Measurements from ENCODE around the gene DLG2.
"Not testable (repeated sequence)": the region's sequence is repeated elsewhere in the genome, so short reads cannot be mapped to it uniquely, and the experiment has no call there.

Gene DLG2

DNA sequence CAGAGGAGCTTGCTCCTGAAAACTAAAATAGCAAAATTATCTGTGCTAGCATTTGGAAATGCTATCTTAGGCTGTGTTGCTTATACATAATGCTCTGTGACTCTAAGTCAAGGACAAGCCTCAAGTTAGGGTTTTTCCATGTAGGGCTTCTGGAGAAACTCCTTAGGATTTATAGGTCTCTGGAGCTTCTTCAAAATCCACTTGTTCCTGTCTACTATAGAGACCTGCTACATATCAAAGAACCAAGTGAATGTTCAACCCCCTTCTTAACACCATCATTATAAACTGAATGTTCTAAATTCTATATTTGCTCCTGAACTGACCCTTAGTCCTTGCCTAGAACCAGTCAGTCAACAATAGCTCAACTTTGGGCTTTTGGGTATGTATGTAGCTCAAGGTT, 1817.9 kb downstream of the DLG2 start:
- FAIRE-seq, result no peak

GRCh38 chr11:83801799-83802198, 1825.3 kb downstream of the DLG2 start:
- FAIRE-seq, result no peak

GRCh38 chr11:83793310-83793709, 1833.8 kb downstream of the DLG2 start:
- FAIRE-seq, result no peak

DNA sequence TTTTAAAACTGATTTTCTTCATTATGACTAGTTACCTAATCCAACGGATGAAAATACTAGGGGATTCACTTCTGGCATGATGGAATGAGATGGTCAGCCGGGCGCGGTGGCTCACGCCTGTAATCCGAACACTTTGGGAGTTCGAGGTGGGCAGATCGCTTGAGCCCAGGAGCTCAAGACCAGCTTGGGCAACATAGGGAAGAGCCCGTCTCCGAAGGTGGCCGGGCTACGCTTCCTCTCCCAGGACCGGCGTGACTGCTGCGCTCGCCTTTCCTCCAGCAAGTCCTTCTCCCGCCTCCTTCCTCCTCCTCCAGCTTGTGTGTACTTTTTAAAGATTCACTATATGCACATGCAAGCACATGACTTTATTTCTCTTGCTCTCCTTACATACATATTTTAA, 1835.6 kb downstream of the DLG2 start:
- no peak for FAIRE-seq

- no peak for FAIRE-seq
These were observed 1841.2 kb downstream of the DLG2 start for GRCh38 chr11:83785942-83786341.

DNA sequence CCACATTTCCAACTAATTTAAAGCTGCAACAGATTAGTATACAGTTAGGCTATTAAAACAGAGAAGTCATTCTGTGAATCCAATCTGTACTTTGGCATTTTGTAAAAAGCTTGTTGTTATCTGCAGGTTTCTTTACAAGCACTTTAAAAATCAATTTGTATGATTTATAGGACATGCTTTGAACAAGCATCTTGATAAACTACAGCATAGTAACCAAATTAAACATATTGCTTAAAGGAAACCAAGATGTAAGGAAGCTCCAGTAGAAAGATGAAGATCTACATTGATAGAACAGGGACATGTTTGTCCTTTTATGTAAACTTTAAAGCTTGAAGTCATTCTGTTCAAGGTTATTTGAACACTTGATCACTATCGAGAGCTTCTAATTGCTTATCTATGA, 1842.7 kb downstream of the DLG2 start:
- no peak for FAIRE-seq

- FAIRE-seq, result no peak
These were observed 1844.8 kb downstream of the DLG2 start for GRCh38 chr11:83782329-83782728.

DNA sequence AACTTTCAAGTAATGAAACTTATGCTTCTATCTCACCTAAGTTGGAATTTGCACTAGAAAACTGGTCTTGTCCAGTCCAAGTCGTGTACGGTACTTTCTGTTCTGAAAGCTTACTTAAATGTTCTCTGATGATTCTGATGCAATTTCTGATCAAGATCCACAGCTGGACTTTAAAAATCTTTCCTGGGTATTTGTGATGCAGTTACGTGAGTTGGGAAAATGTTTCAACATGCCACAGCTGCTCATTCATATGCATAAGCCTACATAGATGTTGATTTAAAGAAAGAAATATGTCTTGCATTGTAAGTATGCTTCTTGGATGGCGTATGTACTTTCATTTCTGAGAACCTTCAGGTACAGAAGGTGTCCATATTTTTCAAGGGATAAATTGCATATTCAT, 1847.3 kb downstream of the DLG2 start:
- FAIRE-seq, result no peak

GRCh38 chr11:83778596-83778995, 1848.5 kb downstream of the DLG2 start:
- FAIRE-seq, result no peak

GRCh38 chr11:83773950-83774880, 1852.9 kb downstream of the DLG2 start:
- FAIRE-seq, result no peak

DNA sequence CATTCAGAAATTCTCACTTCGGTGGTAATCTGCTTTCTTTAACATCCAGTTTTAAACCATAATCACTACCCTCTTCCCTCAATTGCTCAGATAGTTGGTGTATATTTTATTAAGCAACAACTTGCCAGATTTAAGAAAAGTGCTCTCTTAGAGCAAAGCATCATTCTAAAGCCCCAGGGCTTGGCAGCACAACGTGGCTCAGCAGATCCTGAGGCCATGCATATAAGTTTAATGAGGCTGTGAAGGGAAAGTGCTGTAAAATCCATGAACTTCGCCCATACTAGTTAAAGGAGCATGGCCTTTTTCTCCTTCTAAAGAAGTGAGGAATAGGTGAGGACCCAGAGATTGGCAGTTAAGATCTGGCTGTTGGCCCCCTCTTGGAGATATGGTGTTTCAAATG, 1858.7 kb downstream of the DLG2 start:
- FAIRE-seq, result no peak

GRCh38 chr11:83766932-83767331, 1860.2 kb downstream of the DLG2 start:
- no peak for FAIRE-seq

DNA sequence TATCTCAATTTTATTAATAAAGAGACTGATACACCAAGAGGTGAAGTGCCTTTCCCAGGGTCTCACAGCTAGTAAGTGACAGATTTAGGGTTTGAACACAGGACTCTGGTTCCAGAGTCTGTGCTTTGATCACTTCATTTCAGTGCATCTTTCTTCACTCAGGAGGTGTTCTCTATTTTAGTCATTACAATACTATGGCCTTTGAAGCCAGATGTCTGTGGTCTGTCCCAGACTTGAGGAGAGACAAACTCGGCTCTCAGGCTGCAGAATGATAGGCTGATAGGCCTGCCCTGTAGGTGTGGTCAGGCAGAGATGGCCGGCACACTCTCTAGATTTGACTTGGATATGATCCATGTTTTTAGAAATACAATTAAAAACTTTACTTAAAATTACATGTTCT, 1862.5 kb downstream of the DLG2 start:
- FAIRE-seq, result no peak

- FAIRE-seq, result no peak
These were observed 1866.2 kb downstream of the DLG2 start for GRCh38 chr11:83760932-83761331.

- FAIRE-seq, result no peak
These were observed 1868.0 kb downstream of the DLG2 start for GRCh38 chr11:83759148-83759547.

DNA sequence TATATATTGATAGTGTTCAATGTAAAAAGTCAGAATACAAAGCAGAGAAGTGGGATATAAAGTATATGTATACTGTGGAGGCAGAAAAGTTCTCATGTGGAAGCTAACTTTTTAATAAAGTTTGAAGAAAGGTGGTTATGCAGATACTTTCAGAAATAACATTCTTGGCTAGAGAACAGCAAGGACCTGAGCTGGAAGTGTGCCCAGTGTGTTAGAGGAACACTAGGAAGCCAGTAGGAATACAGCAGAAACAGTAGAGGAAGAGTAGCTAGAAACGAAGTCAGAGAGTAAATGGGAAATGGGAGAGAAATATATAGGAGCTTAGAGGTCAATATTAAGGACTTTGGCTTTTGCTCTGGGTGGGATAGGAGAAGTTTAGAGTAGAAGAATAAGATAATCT, 1876.1 kb downstream of the DLG2 start:
- FAIRE-seq, result no peak

DNA sequence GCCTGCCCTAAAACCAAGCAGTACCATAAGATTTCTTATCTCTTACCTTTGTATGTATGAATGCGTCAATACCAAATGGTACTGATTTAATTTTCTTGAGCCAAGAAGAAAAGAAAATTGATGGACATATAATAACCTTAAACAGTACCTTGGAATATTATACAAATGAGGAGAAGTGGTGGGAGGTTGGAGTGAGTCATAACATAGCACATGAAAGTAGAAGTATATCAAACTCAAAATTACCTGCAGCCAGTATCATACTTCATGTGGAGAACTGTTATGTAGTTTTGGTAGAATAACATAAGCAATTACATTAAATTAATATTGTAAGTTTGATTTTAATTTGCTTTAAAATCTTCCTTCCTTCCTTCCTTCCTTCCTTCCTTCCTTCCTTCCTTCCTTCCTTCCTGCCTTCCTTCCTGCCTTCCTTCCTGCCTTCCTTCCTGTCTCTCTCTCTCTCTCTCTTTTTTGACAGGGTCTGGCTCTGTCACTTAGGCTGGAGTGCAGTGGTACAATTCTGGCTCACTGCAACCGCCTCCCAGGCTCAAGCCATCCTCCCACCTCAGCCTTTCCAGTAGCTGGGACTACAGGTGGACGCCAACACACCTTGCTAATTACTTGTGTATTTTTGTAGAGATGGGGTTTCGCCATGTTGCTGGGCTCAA, 1880.1 kb downstream of the DLG2 start:
- FAIRE-seq, result no peak

DNA sequence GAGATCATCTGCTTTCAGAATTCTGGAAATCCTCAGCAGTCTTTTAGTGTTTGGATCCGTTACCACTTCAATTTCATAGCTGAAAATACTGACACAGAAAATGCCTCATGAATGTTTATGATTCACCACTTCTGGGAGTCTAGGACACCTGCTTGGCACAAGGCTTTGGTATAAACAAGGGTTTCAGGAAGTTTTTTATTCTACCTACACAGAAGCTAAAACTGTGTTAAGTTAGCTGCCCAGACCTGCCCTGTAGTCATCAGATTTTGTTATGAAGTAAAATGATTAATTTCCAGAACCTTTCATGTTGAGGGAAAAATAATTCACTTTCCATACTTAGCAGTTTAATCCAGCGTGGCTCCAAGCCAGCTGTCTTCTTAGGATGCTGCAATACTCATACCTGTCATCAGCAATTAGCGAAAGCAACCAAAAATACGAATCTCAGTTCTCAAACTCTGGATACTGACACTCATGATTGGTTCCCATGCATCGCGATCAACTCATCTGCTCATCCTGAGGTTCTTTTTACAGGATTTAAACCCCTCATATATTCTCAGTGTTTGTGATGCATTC, 1882.4 kb downstream of the DLG2 start:
- FAIRE-seq, result no peak

DNA sequence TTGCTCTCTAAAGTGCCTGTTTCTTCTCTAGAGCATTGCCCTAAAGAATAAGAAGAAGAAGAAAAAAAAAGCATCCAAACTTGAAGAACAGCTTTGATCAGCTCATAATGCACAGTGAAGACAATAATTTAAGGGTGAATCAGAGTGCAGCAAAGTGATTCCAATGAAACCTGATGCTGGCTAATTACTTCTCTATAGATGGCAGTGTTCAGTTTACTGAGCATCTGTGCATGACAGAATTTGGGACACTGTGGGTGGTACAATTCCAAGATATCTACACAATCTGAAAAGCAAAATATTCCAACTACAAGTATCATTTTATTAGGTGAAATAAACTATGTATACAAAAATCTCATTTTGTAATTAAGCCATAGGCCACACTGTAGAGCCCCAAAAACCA, 1890.5 kb downstream of the DLG2 start:
- no peak for FAIRE-seq

DNA sequence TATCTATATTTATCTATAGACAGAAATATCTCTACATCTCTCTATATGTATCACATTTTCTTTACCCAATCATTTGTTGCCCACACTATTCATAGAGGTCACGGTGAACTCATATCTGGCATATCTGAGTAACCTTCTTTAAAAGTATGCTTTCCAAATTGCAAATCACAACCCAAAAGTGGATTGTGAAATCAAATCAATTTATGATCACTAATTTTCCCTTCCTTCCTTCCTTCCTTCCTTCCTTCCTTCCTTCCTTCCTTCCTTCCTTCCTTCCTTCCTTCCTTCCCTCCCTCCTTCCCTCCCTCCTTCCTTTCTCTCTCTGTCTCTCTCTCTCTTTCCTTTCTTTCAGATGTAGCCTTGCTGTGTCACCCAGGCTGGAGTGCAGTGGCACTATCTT, 1893.0 kb downstream of the DLG2 start:
- no peak for FAIRE-seq

- FAIRE-seq, result not testable (repeated sequence)
These were observed 1895.9 kb downstream of the DLG2 start for GRCh38 chr11:83731288-83731687.

- no peak for FAIRE-seq
These were observed 1898.9 kb downstream of the DLG2 start for GRCh38 chr11:83728281-83728680.

DNA sequence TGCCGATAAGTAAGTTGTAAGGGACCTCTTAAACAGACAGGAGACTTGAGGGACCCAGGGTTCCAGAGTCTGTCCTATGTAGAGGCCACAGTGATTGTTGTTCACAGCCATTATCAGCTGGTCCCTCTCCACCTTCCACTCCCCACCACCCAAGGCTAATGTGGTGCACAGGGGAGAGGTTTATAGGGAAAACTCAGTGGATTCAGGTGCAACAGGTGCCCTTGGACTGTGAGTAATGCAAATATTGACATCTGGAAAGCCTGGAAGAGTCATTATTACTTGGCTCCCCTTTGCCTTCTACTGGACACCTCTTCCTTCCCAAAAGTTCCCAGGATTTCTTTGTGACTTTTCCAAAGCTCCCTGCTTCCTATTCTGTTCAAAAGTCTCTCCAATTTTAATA, 1899.9 kb downstream of the DLG2 start:
- no peak for FAIRE-seq

DNA sequence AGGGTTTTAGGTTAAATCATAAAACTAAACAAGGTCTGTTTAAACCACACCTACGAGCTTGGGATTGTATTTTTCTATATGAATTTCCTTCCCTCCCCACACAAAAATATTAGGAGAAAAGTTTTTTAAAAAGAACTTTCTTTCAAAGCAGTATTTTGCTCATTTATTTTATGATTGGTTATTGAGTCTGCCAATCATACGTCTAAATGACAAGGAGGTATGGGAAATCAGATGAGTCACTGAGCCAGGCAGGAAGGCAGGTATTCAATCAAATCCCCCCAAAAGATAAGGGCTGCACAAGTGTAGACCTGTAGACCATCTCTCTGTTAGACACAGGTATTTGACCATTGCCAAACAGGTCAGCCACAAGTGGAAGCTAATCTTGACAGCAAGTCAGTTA, 1900.8 kb downstream of the DLG2 start:
- no peak for FAIRE-seq

Measured in endometrium (tissue), 2 donors.